Measurements from ENCODE around the gene CRYBB2.
A peak's percentile ranks its signal among the peaks of the same experiment; 100 is the strongest.
"Not testable (repeated sequence)": the region's sequence is repeated elsewhere in the genome, so short reads cannot be mapped to it uniquely, and the experiment has no call there.

Gene CRYBB2

GRCh38 chr22:25187469-25187868 is 32.0 kb upstream of the CRYBB2 start:
- DNase-seq (ENCODE audit: low spot score in 2 of 2) = no peak
- Mint-ChIP-seq H3K4me3 (no peak overlapping the region), H3K4me1 (no peaks in the 10 kb centered on the region), H3K27ac (no peak overlapping the region), H3K36me3 (peaks cover 7% of the 10 kb centered on the region), H3K9me3 (no peaks in the 10 kb centered on the region)
- no peak for ATAC-seq

GRCh38 chr22:25192406-25192805 is 27.0 kb upstream of the CRYBB2 start:
- Mint-ChIP-seq H3K27ac (no peak overlapping the region), H3K4me3 (no peak overlapping the region), H3K4me1 (no peaks in the 10 kb centered on the region), H3K9me3 (no peaks in the 10 kb centered on the region), H3K36me3 (no peaks in the 10 kb centered on the region)
- ATAC-seq (no peak), DNase-seq (ENCODE audit: low spot score in 2 of 2) (no peak)

- Mint-ChIP-seq H3K36me3 (no peaks in the 10 kb centered on the region), H3K4me1 (no peaks in the 10 kb centered on the region), H3K9me3 (no peaks in the 10 kb centered on the region), H3K4me3 (no peak overlapping the region), H3K27ac (no peak overlapping the region)
- DNase-seq (ENCODE audit: low spot score in 2 of 2) (no peak), ATAC-seq (no peak)
Measured at GRCh38 chr22:25193130-25193529, 26.3 kb upstream of the CRYBB2 start.

- H3K36me3 Mint-ChIP-seq = no peaks in the 10 kb centered on the region
Measured at GRCh38 chr22:25193548-25193947, 25.9 kb upstream of the CRYBB2 start.

GRCh38 chr22:25196326-25196725 is 23.1 kb upstream of the CRYBB2 start:
- ATAC-seq (no peak), DNase-seq (ENCODE audit: low spot score in 2 of 2) (no peak)
- H3K9me3 Mint-ChIP-seq = no peaks in the 10 kb centered on the region
- no peaks in the 10 kb centered on the region for H3K36me3 Mint-ChIP-seq
- no peak overlapping the region for H3K27ac Mint-ChIP-seq
- H3K4me1 Mint-ChIP-seq = no peaks in the 10 kb centered on the region
- H3K4me3 Mint-ChIP-seq = no peak overlapping the region

More at GRCh38 chr22:25193548-25193947, 25.9 kb upstream of the CRYBB2 start:
- DNase-seq (ENCODE audit: low spot score in 2 of 2) (no peak), ATAC-seq (no peak)
- H3K4me3 Mint-ChIP-seq = no peak overlapping the region
- H3K4me1 Mint-ChIP-seq = no peaks in the 10 kb centered on the region
- H3K27ac Mint-ChIP-seq = no peak overlapping the region
- no peaks in the 10 kb centered on the region for H3K9me3 Mint-ChIP-seq

GRCh38 chr22:25197340-25197739 is 22.1 kb upstream of the CRYBB2 start:
- H3K36me3 Mint-ChIP-seq = no peaks in the 10 kb centered on the region
- no peak for ATAC-seq
- no peaks in the 10 kb centered on the region for H3K9me3 Mint-ChIP-seq
- peaks cover 4% of the 10 kb centered on the region for H3K4me1 Mint-ChIP-seq
- DNase-seq (ENCODE audit: low spot score in 2 of 2) = no peak
- H3K27ac Mint-ChIP-seq = no peak overlapping the region
- no peak overlapping the region for H3K4me3 Mint-ChIP-seq

GRCh38 chr22:25199731-25200520 is 19.5 kb upstream of the CRYBB2 start, which contains the start of gene CRYBB3:
TSS of gene CRYBB3 (plus strand) at chr22:25199858. CDS start at chr22:25201397, 1,539 bp downstream.
- no peak within 1 kb of the TSS for H3K4me3 Mint-ChIP-seq
- H3K4me1 Mint-ChIP-seq = peaks cover 5% of the 10 kb centered on the region
- no peaks in the 10 kb centered on the region for H3K9me3 Mint-ChIP-seq
- DNase-seq (ENCODE audit: low spot score in 2 of 2) (no peak), ATAC-seq (peak; percentile 16)
- no peaks in the 10 kb centered on the region for H3K36me3 Mint-ChIP-seq
- peak within 1 kb of the TSS; percentile 54 for H3K27ac Mint-ChIP-seq

- no peak overlapping the region for H3K27ac Mint-ChIP-seq
- H3K9me3 Mint-ChIP-seq = no peaks in the 10 kb centered on the region
- DNase-seq (ENCODE audit: low spot score in 2 of 2) (no peak), ATAC-seq (no peak)
- no peaks in the 10 kb centered on the region for H3K36me3 Mint-ChIP-seq
- peaks cover 5% of the 10 kb centered on the region for H3K4me1 Mint-ChIP-seq
- no peak overlapping the region for H3K4me3 Mint-ChIP-seq
Measured at GRCh38 chr22:25200967-25201366, 18.5 kb upstream of the CRYBB2 start.

- DNase-seq (ENCODE audit: low spot score in 2 of 2) (no peak), ATAC-seq (no peak)
- Mint-ChIP-seq H3K9me3 (no peaks in the 10 kb centered on the region), H3K27ac (peak overlapping the region; percentile 54), H3K4me1 (peaks cover 5% of the 10 kb centered on the region), H3K4me3 (no peak overlapping the region), H3K36me3 (no peaks in the 10 kb centered on the region)
Measured at GRCh38 chr22:25201557-25202273, 17.7 kb upstream of the CRYBB2 start.

GRCh38 chr22:25202290-25202921 is 17.0 kb upstream of the CRYBB2 start:
- H3K4me3 Mint-ChIP-seq = no peak overlapping the region
- peak; percentile 50 to 80 for DNase-seq (ENCODE audit: low spot score in 2 of 2)
- no peaks in the 10 kb centered on the region for H3K9me3 Mint-ChIP-seq
- peaks cover 5% of the 10 kb centered on the region for H3K4me1 Mint-ChIP-seq
- H3K36me3 Mint-ChIP-seq = no peaks in the 10 kb centered on the region
- H3K27ac Mint-ChIP-seq = peak overlapping the region; percentile 54
- ATAC-seq = peak; percentile 56

- no peaks in the 10 kb centered on the region for H3K36me3 Mint-ChIP-seq
- no peaks in the 10 kb centered on the region for H3K9me3 Mint-ChIP-seq
Measured at GRCh38 chr22:25203082-25203481, 16.4 kb upstream of the CRYBB2 start.

GRCh38 chr22:25204547-25204946 is 14.9 kb upstream of the CRYBB2 start:
- not testable (repeated sequence) for H3K4me1 Mint-ChIP-seq, H3K27ac Mint-ChIP-seq, H3K9me3 Mint-ChIP-seq

More at GRCh38 chr22:25203082-25203481, 16.4 kb upstream of the CRYBB2 start:
- ATAC-seq (no peak), DNase-seq (ENCODE audit: low spot score in 2 of 2) (no peak)
- H3K27ac Mint-ChIP-seq = no peak overlapping the region
- H3K4me1 Mint-ChIP-seq = peaks cover 5% of the 10 kb centered on the region
- H3K4me3 Mint-ChIP-seq = no peak overlapping the region

GRCh38 chr22:25205847-25206246 is 13.6 kb upstream of the CRYBB2 start:
- Mint-ChIP-seq H3K36me3 (no peaks in the 10 kb centered on the region), H3K27ac (no peak overlapping the region), H3K9me3 (no peaks in the 10 kb centered on the region), H3K4me1 (peaks cover 5% of the 10 kb centered on the region), H3K4me3 (no peak overlapping the region)
- ATAC-seq (no peak), DNase-seq (ENCODE audit: low spot score in 2 of 2) (no peak)

More at GRCh38 chr22:25204547-25204946, 14.9 kb upstream of the CRYBB2 start:
- ATAC-seq; DNase-seq (ENCODE audit: low spot score in 2 of 2); H3K36me3 Mint-ChIP-seq; H3K4me3 Mint-ChIP-seq: not testable (repeated sequence)

- Mint-ChIP-seq H3K9me3 (no peaks in the 10 kb centered on the region), H3K4me3 (no peak overlapping the region), H3K4me1 (peaks cover 5% of the 10 kb centered on the region), H3K27ac (no peak overlapping the region), H3K36me3 (no peaks in the 10 kb centered on the region)
- DNase-seq (ENCODE audit: low spot score in 2 of 2) = no peak
- no peak for ATAC-seq
Measured at GRCh38 chr22:25206998-25207397, 12.4 kb upstream of the CRYBB2 start.

- DNase-seq (ENCODE audit: low spot score in 2 of 2) = no peak
- ATAC-seq = no peak
Measured at GRCh38 chr22:25207553-25208157, 11.8 kb upstream of the CRYBB2 start.

More at GRCh38 chr22:25207553-25208157, 11.8 kb upstream of the CRYBB2 start:
- Mint-ChIP-seq H3K27ac (no peak overlapping the region), H3K36me3 (no peaks in the 10 kb centered on the region), H3K4me3 (no peak overlapping the region), H3K9me3 (no peaks in the 10 kb centered on the region), H3K4me1 (no peaks in the 10 kb centered on the region)
